Activated T-helper 17 cell treated with anti-CD3 and anti-CD28 coated beads, Interleukin-2, amount 50 U/mL, for 72 hours (primary cell): ENCODE data around the gene MATN3. TPM values are rescaled to one million over a fixed set of nuclear protein-coding genes. Genes with fewer than 3 reads are reported as not detected.

ENCODE experiments used
- ATAC-seq: fragments of 150-1000 bp; cut with Tn5 transposase; replicated peaks from 2 replicates; pipeline ENCODE4 v1.10.0; 2021; ENCODE audit warnings: mild to moderate bottlenecking, moderate library complexity
- H3K27ac Mint-ChIP-seq: one replicate; pipeline ENCODE4 v1.8.0; 2022; ENCODE audit warnings: mixed read lengths
- H3K27me3 Mint-ChIP-seq: one replicate; pipeline ENCODE4 v1.8.0; 2022; ENCODE audit warnings: mixed read lengths
- H3K36me3 Mint-ChIP-seq: one replicate; pipeline ENCODE4 v1.8.0; 2022; ENCODE audit warnings: low read depth, mild to moderate bottlenecking, mixed read lengths
- H3K4me1 Mint-ChIP-seq: one replicate; pipeline ENCODE4 v1.8.0; 2022; ENCODE audit warnings: mixed read lengths
- H3K4me3 Mint-ChIP-seq: one replicate; pipeline ENCODE4 v1.8.0; 2022; ENCODE audit warnings: mild to moderate bottlenecking, mixed read lengths
- H3K9me3 Mint-ChIP-seq: one replicate; pipeline ENCODE4 v1.8.0; 2022; ENCODE audit warnings: mixed read lengths
- total RNA-seq, 2 donors: library from RNA; stranded (reverse); gene quantifications; one replicate each; pipeline ENCODE4 v1.2.3, GENCODE V29; 2022

MATN3 gene
- total RNA-seq, 2 donors from 2014 or later, result not detected

GRCh38 chr2:19947184-19947940 lies 65.1 kb downstream of the MATN3 start:
- no peaks in the 10 kb centered on the region for H3K27me3 Mint-ChIP-seq
- H3K4me3 Mint-ChIP-seq, result no peak overlapping the region
- no peak overlapping the region for H3K27ac Mint-ChIP-seq
- peaks cover 49% of the 10 kb centered on the region for H3K36me3 Mint-ChIP-seq
- no peak for ATAC-seq
- no peaks in the 10 kb centered on the region for H3K4me1 Mint-ChIP-seq
- no peaks in the 10 kb centered on the region for H3K9me3 Mint-ChIP-seq

- H3K4me1 Mint-ChIP-seq, result no peaks in the 10 kb centered on the region
- no peaks in the 10 kb centered on the region for H3K27me3 Mint-ChIP-seq
- peaks cover 39% of the 10 kb centered on the region for H3K36me3 Mint-ChIP-seq
- no peak for ATAC-seq
- no peak overlapping the region for H3K27ac Mint-ChIP-seq
- no peaks in the 10 kb centered on the region for H3K9me3 Mint-ChIP-seq
- H3K4me3 Mint-ChIP-seq, result no peak overlapping the region
Observed at GRCh38 chr2:19944205-19944845, 68.1 kb downstream of the MATN3 start.

DNA sequence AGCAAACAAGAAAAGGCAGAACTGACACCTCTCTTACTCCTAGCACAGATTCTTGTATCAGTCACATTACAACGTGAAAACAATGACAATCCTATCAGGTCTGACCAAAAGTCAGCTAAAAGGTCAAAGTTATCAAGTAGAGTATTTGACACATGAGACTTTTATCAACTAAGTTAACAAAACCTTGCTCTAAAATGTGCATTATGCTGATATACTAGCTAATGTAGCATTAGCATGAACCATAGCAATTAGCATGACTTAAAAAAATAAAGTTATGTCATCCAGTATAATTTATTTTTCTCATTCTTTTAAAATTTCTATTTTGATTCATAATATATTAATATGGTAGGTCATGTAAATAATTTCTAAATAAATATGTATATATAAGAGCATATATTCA lies 69.3 kb downstream of the MATN3 start:
- Mint-ChIP-seq H3K9me3 (no peaks in the 10 kb centered on the region), H3K4me1 (no peaks in the 10 kb centered on the region), H3K36me3 (peaks cover 37% of the 10 kb centered on the region), H3K27ac (no peak overlapping the region), H3K4me3 (no peak overlapping the region), H3K27me3 (no peaks in the 10 kb centered on the region)
- ATAC-seq, result no peak

DNA sequence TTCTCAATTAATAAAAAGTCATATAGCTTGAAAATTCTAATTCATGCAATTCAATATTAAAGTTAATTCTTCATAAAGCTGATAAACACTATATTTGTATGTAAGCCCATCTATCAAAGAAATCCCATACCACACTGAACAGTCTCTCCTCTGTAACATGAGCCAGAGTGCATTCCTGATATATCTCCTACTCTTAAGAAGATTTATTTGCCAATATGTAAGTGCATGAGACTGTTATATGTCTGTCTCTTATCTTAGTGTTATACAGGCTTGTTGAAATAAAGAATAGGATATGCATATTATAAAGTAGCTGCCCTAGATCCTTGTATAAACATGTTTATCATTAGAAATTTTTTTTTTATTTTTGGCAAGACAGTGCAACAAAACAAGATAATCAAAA lies 70.3 kb downstream of the MATN3 start:
- no peak overlapping the region for H3K27ac Mint-ChIP-seq
- no peak for ATAC-seq
- H3K4me3 Mint-ChIP-seq, result no peak overlapping the region

More for the DNA sequence above, 70.3 kb downstream of the MATN3 start:
- H3K36me3 Mint-ChIP-seq, result peaks cover 41% of the 10 kb centered on the region
- no peaks in the 10 kb centered on the region for H3K9me3 Mint-ChIP-seq
- H3K27me3 Mint-ChIP-seq, result no peaks in the 10 kb centered on the region
- H3K4me1 Mint-ChIP-seq, result no peaks in the 10 kb centered on the region

Other genes starting within 250 kb of the MATN3 start
- 10 to 100 TPM; 19.5 to 62.7 TPM for gene TTC32, start 110.7 kb downstream of the MATN3 start, total RNA-seq
- 1 to 10 TPM; 5.0 to 8.3 TPM for gene WDR35, start 22.6 kb downstream of the MATN3 start, total RNA-seq
- gene LAPTM4A, start 39.0 kb upstream of the MATN3 start, total RNA-seq, result 10 to 100 TPM; 27.3 to 29.6 TPM
- gene SDC1, start 212.5 kb upstream of the MATN3 start, total RNA-seq, result under 1 TPM in 1 of 2 donors, not detected in 1; 0.30 TPM